Measurements from ENCODE around the gene NT5C2. TPM values are rescaled to one million over a fixed set of nuclear protein-coding genes. Genes with fewer than 3 reads are reported as not detected.
"Not testable (repeated sequence)": the region's sequence is repeated elsewhere in the genome, so short reads cannot be mapped to it uniquely, and the experiment has no call there.

NT5C2 gene
- total RNA-seq, 1 donor from 2014 or later = 81.0 TPM

DNA sequence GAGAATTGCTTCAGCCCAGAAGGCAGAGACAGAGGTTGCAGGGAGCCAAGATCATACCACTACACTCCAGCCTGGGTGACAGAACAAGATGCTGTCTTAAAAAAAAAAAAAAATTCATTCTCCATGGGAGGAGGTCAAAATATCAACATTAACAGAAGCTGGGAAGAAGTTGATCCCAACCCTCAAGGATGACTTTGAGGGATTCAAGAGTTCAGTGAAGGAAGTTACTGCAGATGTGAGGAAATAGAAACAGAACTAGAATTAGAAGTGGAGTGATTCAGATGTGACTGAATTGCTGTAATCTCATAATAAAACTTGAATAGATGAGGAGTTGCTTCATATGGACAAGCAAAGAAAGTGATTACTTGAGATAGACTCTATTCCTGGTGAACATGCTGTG, 32.9 kb upstream of the NT5C2 start:
- H3K36me3 Mint-ChIP-seq (ENCODE audit: low read depth) = peaks cover 7% of the 10 kb centered on the region
- TF ChIP-seq, protein P1, sequence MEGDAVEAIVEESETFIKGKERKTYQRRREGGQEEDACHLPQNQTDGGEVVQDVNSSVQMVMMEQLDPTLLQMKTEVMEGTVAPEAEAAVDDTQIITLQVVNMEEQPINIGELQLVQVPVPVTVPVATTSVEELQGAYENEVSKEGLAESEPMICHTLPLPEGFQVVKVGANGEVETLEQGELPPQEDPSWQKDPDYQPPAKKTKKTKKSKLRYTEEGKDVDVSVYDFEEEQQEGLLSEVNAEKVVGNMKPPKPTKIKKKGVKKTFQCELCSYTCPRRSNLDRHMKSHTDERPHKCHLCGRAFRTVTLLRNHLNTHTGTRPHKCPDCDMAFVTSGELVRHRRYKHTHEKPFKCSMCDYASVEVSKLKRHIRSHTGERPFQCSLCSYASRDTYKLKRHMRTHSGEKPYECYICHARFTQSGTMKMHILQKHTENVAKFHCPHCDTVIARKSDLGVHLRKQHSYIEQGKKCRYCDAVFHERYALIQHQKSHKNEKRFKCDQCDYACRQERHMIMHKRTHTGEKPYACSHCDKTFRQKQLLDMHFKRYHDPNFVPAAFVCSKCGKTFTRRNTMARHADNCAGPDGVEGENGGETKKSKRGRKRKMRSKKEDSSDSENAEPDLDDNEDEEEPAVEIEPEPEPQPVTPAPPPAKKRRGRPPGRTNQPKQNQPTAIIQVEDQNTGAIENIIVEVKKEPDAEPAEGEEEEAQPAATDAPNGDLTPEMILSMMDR (IDR thresholded peaks at IDR 0.05) = no peak
- DNase-seq (ENCODE audit: low spot score) = no peak
- peaks cover 31% of the 10 kb centered on the region for H3K4me1 Mint-ChIP-seq (ENCODE audit: low read depth)
- no peak overlapping the region for H3K27ac Mint-ChIP-seq (ENCODE audit: unreplicated experiment)
- H3K9me3 Mint-ChIP-seq (ENCODE audit: low read depth) = peaks cover 14% of the 10 kb centered on the region
- no peak overlapping the region for H3K4me3 Mint-ChIP-seq (ENCODE audit: unreplicated experiment)
- H3K27me3 Mint-ChIP-seq (ENCODE audit: low read depth) = no peaks in the 10 kb centered on the region

DNA sequence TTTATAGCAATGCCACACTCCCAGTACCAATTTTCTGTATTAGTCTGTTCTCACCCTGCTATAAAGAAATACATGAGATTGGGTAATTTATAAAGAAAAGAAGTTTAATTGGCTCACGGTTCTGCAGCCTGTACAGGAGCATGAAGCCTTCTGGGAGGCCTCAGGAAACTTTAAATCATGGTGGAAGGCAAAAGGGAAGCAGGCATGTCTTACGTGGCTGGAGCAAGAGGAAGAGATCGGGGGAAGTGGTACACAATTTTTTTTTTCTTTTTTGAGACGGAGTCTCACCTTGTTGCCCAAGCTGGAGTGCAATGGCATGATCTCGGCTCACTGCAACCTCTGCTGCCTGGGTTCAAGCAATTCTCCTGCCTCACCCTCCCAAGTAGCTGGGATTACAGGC, 31.6 kb upstream of the NT5C2 start:
- H3K27me3 Mint-ChIP-seq (ENCODE audit: low read depth); H3K36me3 Mint-ChIP-seq (ENCODE audit: low read depth); H3K4me3 Mint-ChIP-seq (ENCODE audit: unreplicated experiment); H3K27ac Mint-ChIP-seq (ENCODE audit: unreplicated experiment); DNase-seq (ENCODE audit: low spot score): not testable (repeated sequence)
- Mint-ChIP-seq H3K4me1 (ENCODE audit: low read depth) (peaks cover 21% of the 10 kb centered on the region), H3K9me3 (ENCODE audit: low read depth) (peaks cover 14% of the 10 kb centered on the region)

DNA sequence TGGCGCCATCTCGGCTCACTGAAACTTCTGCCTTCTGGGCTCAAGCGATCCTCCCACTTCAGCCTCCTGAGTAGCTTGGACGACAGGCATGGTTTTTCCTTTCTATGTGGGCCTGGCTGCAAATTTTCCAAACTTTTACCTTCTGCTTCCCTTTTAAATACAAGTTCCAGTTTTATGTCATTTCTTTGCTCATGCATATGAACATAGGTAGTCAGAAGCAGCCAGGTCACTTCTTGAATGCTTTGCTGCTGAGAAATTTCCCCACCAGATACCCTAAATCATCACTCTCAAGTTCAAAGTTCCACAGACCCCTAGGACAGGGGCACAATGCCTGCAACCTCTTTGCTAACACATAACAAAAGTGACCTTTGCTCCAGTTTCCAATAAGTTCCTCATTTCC, 31.1 kb upstream of the NT5C2 start:
- H3K27me3 Mint-ChIP-seq (ENCODE audit: low read depth) = no peaks in the 10 kb centered on the region
- TF ChIP-seq, protein P1 (IDR thresholded peaks at IDR 0.05) = no peak
- no peak overlapping the region for H3K27ac Mint-ChIP-seq (ENCODE audit: unreplicated experiment)
- peaks cover 7% of the 10 kb centered on the region for H3K36me3 Mint-ChIP-seq (ENCODE audit: low read depth)
- H3K9me3 Mint-ChIP-seq (ENCODE audit: low read depth) = peaks cover 14% of the 10 kb centered on the region
- H3K4me1 Mint-ChIP-seq (ENCODE audit: low read depth) = peaks cover 15% of the 10 kb centered on the region
- no peak overlapping the region for H3K4me3 Mint-ChIP-seq (ENCODE audit: unreplicated experiment)
- DNase-seq (ENCODE audit: low spot score) = no peak

DNA sequence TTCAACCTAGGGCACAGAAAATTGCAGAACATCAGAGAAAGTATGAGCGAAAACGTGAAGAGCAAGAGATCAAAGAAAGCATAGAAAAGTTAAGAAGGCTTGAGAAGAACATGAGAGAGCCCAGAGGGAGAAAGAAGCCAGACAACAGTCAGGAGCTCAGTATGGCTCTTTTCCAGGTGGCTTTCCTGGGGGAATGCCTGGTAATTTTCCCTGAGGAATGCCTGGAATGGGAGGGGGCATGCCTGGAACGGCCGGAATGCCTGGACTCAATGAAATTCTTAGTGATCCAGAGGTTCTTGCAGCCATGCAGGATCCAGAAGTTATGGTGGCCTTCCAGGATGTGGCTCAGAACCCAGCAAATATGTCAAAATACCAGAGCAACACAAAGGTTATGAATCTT, 23.3 kb upstream of the NT5C2 start:
- H3K27ac Mint-ChIP-seq (ENCODE audit: unreplicated experiment) = peak overlapping the region; percentile 43

DNA sequence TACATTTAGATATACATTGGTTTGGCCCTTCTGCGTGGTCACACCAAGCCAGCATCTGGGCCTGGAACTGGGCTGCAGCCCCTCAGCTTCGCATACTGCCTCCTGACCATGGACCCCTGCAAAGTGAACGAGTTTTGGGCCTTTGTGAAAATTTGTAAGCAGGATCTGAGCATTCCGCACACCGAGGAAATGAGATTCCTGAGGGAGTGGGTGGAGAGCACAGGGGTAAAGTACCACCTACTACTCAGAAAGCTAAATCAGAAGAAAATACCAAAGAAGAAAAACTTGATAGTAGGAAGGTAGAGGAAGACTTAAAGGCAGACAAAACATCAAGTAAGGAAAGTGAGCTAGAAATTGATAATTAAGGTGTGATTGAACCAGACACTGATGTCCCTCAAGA, 22.5 kb upstream of the NT5C2 start:
- Mint-ChIP-seq H3K9me3 (ENCODE audit: low read depth) (peaks cover 5% of the 10 kb centered on the region), H3K27ac (ENCODE audit: unreplicated experiment) (no peak overlapping the region), H3K4me1 (ENCODE audit: low read depth) (peaks cover 28% of the 10 kb centered on the region), H3K27me3 (ENCODE audit: low read depth) (no peaks in the 10 kb centered on the region), H3K4me3 (ENCODE audit: unreplicated experiment) (no peak overlapping the region), H3K36me3 (ENCODE audit: low read depth) (peaks cover 2% of the 10 kb centered on the region)
- TF ChIP-seq, protein P1 (IDR thresholded peaks at IDR 0.05) = no peak
- no peak for DNase-seq (ENCODE audit: low spot score)

More for the DNA sequence above, 23.3 kb upstream of the NT5C2 start:
- H3K36me3 Mint-ChIP-seq (ENCODE audit: low read depth); DNase-seq (ENCODE audit: low spot score); H3K9me3 Mint-ChIP-seq (ENCODE audit: low read depth); H3K4me3 Mint-ChIP-seq (ENCODE audit: unreplicated experiment); H3K27me3 Mint-ChIP-seq (ENCODE audit: low read depth): not testable (repeated sequence)
- peaks cover 28% of the 10 kb centered on the region for H3K4me1 Mint-ChIP-seq (ENCODE audit: low read depth)

DNA sequence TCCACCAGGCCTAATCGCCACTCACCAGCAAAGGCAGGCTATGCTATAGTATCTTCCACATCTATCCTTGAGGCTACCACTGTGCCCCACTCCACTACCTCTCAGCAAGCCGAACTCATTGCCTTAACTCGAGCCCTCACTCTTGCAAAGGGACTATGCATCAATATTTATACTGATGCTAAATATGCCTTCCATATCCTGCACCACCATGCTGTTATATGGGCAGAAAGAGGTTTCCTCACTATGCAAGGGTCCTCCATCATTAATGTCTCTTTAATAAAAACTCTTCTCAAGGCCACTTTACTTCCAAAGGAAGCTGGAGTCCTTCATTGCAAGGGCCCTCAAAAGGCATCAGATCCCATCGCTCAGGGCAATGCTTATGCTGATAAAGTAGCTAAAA, 17.2 kb upstream of the NT5C2 start:
- not testable (repeated sequence) for H3K27ac Mint-ChIP-seq (ENCODE audit: unreplicated experiment); H3K9me3 Mint-ChIP-seq (ENCODE audit: low read depth); H3K4me3 Mint-ChIP-seq (ENCODE audit: unreplicated experiment); H3K27me3 Mint-ChIP-seq (ENCODE audit: low read depth); H3K36me3 Mint-ChIP-seq (ENCODE audit: low read depth); DNase-seq (ENCODE audit: low spot score)
- peaks cover 14% of the 10 kb centered on the region for H3K4me1 Mint-ChIP-seq (ENCODE audit: low read depth)

DNA sequence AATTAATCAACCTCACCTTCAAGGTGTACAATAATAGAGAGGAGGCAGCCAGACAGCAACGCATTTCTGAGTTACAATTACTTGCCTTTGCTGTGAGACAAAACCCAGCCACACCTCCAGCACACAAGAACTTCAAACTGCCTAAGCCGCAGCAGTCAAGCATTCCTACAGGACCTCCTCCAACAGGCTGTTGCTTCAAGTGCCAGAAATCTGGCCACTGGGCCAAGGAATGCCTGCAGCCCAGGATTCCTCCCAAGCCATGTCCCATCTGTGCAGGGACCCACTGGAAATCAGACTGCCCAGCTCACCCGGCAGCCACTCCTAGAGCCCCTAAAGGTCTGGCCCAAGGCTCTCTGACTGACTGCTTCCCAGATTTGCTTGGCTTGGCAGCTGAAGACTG, 14.6 kb upstream of the NT5C2 start:
- not testable (repeated sequence) for DNase-seq (ENCODE audit: low spot score); H3K9me3 Mint-ChIP-seq (ENCODE audit: low read depth); H3K4me3 Mint-ChIP-seq (ENCODE audit: unreplicated experiment); H3K36me3 Mint-ChIP-seq (ENCODE audit: low read depth); H3K27me3 Mint-ChIP-seq (ENCODE audit: low read depth); H3K27ac Mint-ChIP-seq (ENCODE audit: unreplicated experiment)
- H3K4me1 Mint-ChIP-seq (ENCODE audit: low read depth) = peaks cover 16% of the 10 kb centered on the region

All from chondrocyte (in vitro differentiated cells).